ENCODE results near the gene SCG3. TPM values are rescaled to one million over a fixed set of nuclear protein-coding genes. Genes with fewer than 3 reads are reported as not detected.

Gene SCG3
- total RNA-seq, 1 donor from 2014 or later: not detected

DNA sequence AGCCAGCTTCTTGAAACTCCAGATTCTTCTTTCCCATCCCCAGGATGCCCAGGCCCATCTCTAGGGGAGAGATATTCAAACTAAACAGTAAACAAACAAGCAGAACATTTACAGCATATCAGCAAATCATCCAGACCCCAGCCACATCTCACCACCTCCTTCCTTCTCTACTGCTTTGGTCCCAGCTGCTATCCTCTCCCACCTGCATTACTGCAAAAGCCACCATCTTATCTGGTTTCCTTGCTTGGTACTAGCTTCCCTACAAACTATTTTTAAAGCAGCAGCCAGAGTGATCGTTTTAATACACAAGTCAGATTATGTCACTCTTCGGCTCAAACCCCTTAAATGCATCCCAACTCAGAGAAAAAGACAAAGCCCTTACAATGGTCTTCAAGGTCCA is 51.3 kb downstream of the SCG3 start:
- Mint-ChIP-seq H3K36me3 (ENCODE audit: low read depth) (peaks cover 49% of the 10 kb centered on the region), H3K4me3 (peak overlapping the region; percentile 80), H3K4me1 (peaks cover 84% of the 10 kb centered on the region), H3K27ac (peak overlapping the region; percentile 93), H3K9me3 (no peaks in the 10 kb centered on the region), H3K27me3 (no peaks in the 10 kb centered on the region)
- intact Hi-C loops (cut with micrococcal nuclease): loop anchor here (5.0 to 10.0 kb wide), 2 partner anchors 950 to 1378 kb away; partner anchors contain the start of gene GABPB1
- DNase-seq: no peak
- TF ChIP-seq, protein P1, sequence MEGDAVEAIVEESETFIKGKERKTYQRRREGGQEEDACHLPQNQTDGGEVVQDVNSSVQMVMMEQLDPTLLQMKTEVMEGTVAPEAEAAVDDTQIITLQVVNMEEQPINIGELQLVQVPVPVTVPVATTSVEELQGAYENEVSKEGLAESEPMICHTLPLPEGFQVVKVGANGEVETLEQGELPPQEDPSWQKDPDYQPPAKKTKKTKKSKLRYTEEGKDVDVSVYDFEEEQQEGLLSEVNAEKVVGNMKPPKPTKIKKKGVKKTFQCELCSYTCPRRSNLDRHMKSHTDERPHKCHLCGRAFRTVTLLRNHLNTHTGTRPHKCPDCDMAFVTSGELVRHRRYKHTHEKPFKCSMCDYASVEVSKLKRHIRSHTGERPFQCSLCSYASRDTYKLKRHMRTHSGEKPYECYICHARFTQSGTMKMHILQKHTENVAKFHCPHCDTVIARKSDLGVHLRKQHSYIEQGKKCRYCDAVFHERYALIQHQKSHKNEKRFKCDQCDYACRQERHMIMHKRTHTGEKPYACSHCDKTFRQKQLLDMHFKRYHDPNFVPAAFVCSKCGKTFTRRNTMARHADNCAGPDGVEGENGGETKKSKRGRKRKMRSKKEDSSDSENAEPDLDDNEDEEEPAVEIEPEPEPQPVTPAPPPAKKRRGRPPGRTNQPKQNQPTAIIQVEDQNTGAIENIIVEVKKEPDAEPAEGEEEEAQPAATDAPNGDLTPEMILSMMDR (IDR thresholded peaks at IDR 0.05): no peak
- ATAC-seq (ENCODE audit: low read depth): no peak
- POLR2A ChIA-PET: interaction anchor here (0.6 to 2.9 kb wide), 8 partner anchors 15 to 97 kb away, joined by 3 to 15 read pairs (median 4); partner anchors contain the start of genes TMOD2 and TMOD3
- CTCF ChIA-PET: interaction anchor here (0.5 to 5.7 kb wide), 3 partner anchors 44 to 767 kb away, joined by 4 to 36 read pairs (median 35); no protein-coding TSS in a partner anchor

DNA sequence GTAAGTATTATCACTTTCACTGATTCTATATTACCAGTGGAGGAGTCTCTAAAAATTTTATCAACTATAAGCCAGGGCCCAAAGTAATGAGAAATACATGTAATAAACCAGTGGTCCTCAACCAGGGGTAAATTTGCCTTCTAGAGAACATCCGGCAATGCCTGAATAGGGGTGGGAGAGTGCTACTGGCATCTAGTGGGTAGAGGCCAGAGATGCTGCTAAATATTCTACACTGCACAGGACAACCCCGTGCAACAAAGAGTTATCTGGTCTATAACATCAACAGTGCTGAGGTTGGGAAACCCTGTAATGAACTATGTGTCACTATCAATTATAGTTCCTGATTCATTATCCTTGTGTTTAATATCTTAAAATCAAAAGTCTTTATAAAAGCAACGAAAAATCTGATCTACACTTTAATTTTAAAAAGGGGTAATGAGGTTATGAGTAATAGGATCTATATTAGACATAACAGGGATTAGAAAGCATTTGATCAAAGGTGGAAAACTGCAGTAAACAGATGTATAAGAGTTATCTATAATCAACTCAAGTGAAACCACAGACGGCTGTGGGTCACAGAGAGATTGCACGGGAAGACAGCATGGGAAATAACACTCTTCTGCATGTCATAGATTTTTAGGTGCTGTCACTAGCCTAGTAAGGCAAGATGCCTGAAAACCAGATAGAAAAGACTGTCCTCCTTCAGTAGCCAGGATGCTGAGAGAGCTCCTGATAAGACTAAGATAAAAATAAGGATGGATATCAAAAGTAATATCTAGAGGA is 54.1 kb downstream of the SCG3 start:
- TF ChIP-seq, protein P1 (IDR thresholded peaks at IDR 0.05): no peak
- H3K4me1 Mint-ChIP-seq: peaks cover 72% of the 10 kb centered on the region
- no peak for ATAC-seq (ENCODE audit: low read depth)
- no peaks in the 10 kb centered on the region for H3K9me3 Mint-ChIP-seq
- intact Hi-C loops (cut with micrococcal nuclease): loop anchor here (1.0 to 10.0 kb wide), 10 partner anchors 9 to 1381 kb away; partner anchors contain the start of genes GABPB1, MAPK6, TMOD2 and TMOD3
- no peak for DNase-seq
- peak overlapping the region; percentile 90 for H3K4me3 Mint-ChIP-seq
- POLR2A ChIA-PET: interaction anchor here (0.9 to 4.1 kb wide), 9 partner anchors 9 to 500 kb away, joined by 3 to 98 read pairs (median 11); partner anchors contain the start of gene TMOD2
- no peaks in the 10 kb centered on the region for H3K27me3 Mint-ChIP-seq
- H3K27ac Mint-ChIP-seq: peak overlapping the region; percentile 89
- CTCF ChIA-PET: interaction anchor here (1.0 to 4.3 kb wide), 7 partner anchors 8 to 86 kb away, joined by 3 to 58 read pairs (median 17); partner anchors contain the start of gene TMOD2
- H3K36me3 Mint-ChIP-seq (ENCODE audit: low read depth): peaks cover 39% of the 10 kb centered on the region

DNA sequence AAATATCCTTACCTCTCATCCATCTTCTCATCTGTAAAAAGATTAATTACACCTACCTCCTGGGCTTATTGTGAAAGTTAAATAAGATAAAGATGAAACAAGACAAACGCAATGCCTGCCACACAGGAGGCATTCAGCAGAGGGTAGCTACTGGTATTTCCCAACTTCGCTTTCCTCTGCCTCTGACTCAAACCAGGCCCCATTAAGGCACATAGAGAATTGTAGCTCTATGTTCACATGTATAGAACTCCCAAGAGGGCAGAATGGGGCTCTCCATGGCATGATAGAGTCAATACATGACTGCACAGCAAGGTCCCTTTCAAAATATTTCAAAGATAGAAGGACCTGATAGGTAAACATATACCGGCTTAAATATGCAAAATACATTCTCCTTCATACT is 54.8 kb downstream of the SCG3 start:
- CTCF ChIA-PET: interaction anchor here (1.0 to 4.3 kb wide), 6 partner anchors 9 to 86 kb away, joined by 3 to 58 read pairs (median 14); partner anchors contain the start of gene TMOD2
- H3K4me3 Mint-ChIP-seq: peak overlapping the region; percentile 90
- ATAC-seq (ENCODE audit: low read depth): peak; percentile 64

DNA sequence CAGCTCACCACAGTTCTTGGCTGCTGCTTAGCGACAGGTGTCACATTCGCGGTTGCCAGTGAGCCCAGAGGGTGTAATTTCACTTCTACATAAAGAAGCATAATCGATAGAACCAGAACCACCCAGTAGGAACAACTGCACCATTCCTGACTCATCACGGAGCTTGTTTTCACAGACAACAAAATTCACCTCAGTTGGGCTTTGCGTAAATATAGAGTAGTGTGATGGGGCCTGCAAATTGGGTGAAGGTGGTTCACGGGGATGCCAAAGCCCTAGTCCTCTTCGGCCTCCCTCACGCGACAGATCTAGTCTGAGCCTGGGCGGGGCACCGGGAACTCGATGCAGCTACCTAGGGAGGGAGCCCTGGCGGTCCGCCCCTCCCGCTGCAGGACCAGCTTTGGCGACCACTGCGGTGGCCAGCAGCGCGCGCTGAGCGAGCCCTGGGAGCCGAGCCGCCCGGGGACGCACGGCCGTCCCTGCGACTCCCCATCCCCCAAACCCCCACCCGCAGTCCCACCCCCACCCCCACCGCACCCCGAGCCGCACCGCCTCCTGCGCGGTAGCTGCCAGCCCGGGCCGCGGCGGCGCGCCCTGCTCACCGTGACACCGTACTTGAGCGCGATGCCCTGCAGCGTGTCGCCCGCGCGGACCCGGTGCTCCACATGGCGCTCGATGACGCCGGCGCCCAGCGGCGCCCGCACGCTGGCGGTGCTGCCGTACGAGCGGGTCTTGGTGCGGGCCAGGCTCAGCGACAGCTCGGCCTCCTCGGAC is 55.6 kb downstream of the SCG3 start:
- ATAC-seq (ENCODE audit: low read depth) (peak; percentile 40), DNase-seq (peak; percentile 59)
- peak overlapping the region; percentile 90 for H3K4me3 Mint-ChIP-seq
- peaks cover 33% of the 10 kb centered on the region for H3K36me3 Mint-ChIP-seq (ENCODE audit: low read depth)
- no peaks in the 10 kb centered on the region for H3K27me3 Mint-ChIP-seq
- no peaks in the 10 kb centered on the region for H3K9me3 Mint-ChIP-seq
- peaks cover 57% of the 10 kb centered on the region for H3K4me1 Mint-ChIP-seq
- intact Hi-C loops (cut with micrococcal nuclease): loop anchor here (1.0 to 10.0 kb wide), 9 partner anchors 14 to 1382 kb away; partner anchors contain the start of genes GABPB1, MAPK6, TMOD2 and TMOD3
- ChIA-PET POLR2A (interaction anchor here (0.6 to 4.1 kb wide), 19 partner anchors 8 to 1383 kb away, joined by 3 to 98 read pairs (median 6); partner anchors contain the start of gene TMOD2), CTCF (interaction anchor here (1.4 to 4.3 kb wide), 5 partner anchors 10 to 87 kb away, joined by 4 to 58 read pairs (median 17); partner anchors contain the start of gene TMOD2)
- TF ChIP-seq, protein P1 (IDR thresholded peaks at IDR 0.05): no peak
- H3K27ac Mint-ChIP-seq: peak overlapping the region; percentile 89

More for the DNA sequence above, 54.8 kb downstream of the SCG3 start:
- Mint-ChIP-seq H3K27ac (peak overlapping the region; percentile 89), H3K4me1 (peaks cover 66% of the 10 kb centered on the region), H3K9me3 (no peaks in the 10 kb centered on the region), H3K36me3 (ENCODE audit: low read depth) (peaks cover 34% of the 10 kb centered on the region), H3K27me3 (no peaks in the 10 kb centered on the region)
- TF ChIP-seq, protein P1 (IDR thresholded peaks at IDR 0.05): no peak
- no peak for DNase-seq
- intact Hi-C loops (cut with micrococcal nuclease): loop anchor here (1.0 to 10.0 kb wide), 9 partner anchors 15 to 1381 kb away; partner anchors contain the start of genes GABPB1, MAPK6, TMOD2 and TMOD3
- POLR2A ChIA-PET: interaction anchor here (0.9 to 4.1 kb wide), 13 partner anchors 10 to 500 kb away, joined by 3 to 98 read pairs (median 7); partner anchors contain the start of gene TMOD2

Measured in activated B cell treated with CpG ODN at 0.5 μM for 24 hours (primary cell).